Muscle layer of duodenum (tissue), 2 donors: Measurements from ENCODE around the gene TRIM44.

ENCODE experiments used
- H3K27ac ChIP-seq: one replicate; pipeline ENCODE4 v1.7.0; 2013; ENCODE audit warnings: mild to moderate bottlenecking, low read length
- H3K27me3 ChIP-seq: one replicate; pipeline ENCODE4 v1.7.0; 2013; ENCODE audit warnings: low read depth, mild to moderate bottlenecking, control low read depth, low read length
- H3K36me3 ChIP-seq, 2 donors: one replicate each; pipeline ENCODE4 v1.7.0; 2013; ENCODE audit warnings: low read length in 2 of 2, control low read depth in 1 of 2, mild to moderate bottlenecking in 1 of 2; ENCODE audit not compliant: insufficient read depth in 2 of 2, control insufficient read depth in 1 of 2
- H3K4me1 ChIP-seq, 2 donors: one replicate each; pipeline ENCODE4 v1.7.0; 2013; ENCODE audit warnings: low read length in 2 of 2, mild to moderate bottlenecking in 2 of 2, control low read depth in 1 of 2, moderate library complexity in 1 of 2; ENCODE audit not compliant: insufficient read depth in 2 of 2, control insufficient read depth in 1 of 2
- H3K4me3 ChIP-seq, 2 donors: one replicate each; pipeline ENCODE4 v1.7.0; 2013; ENCODE audit warnings: low read length in 2 of 2, low read depth in 1 of 2, mild to moderate bottlenecking in 1 of 2
- H3K9me3 ChIP-seq, 2 donors: one replicate each; pipeline ENCODE4 v1.7.0; 2013; ENCODE audit warnings: low read length in 2 of 2, control low read depth in 1 of 2, mild to moderate bottlenecking in 1 of 2; ENCODE audit not compliant: control insufficient read depth in 1 of 2
- donor health status: healthy.

Gene TRIM44

GRCh38 chr11:35621620-35622019 lies 41.0 kb upstream of the TRIM44 start:
- H3K27me3 ChIP-seq = peaks cover 17% of the 10 kb centered on the region
- no peaks in the 10 kb centered on the region for H3K36me3 ChIP-seq
- peaks cover 0 to 31% of the 10 kb centered on the region in 2 donors for H3K4me1 ChIP-seq
- H3K27ac ChIP-seq = no peak overlapping the region
- H3K9me3 ChIP-seq = no peaks in the 10 kb centered on the region
- H3K4me3 ChIP-seq = no peak overlapping the region

- H3K27ac ChIP-seq = no peak overlapping the region
- no peaks in the 10 kb centered on the region for H3K9me3 ChIP-seq
- H3K4me1 ChIP-seq = peaks cover 0 to 31% of the 10 kb centered on the region in 2 donors
- H3K36me3 ChIP-seq = no peaks in the 10 kb centered on the region
- no peak overlapping the region for H3K4me3 ChIP-seq
- H3K27me3 ChIP-seq = peaks cover 17% of the 10 kb centered on the region
Observed at GRCh38 chr11:35622070-35622469, 40.5 kb upstream of the TRIM44 start.

GRCh38 chr11:35623621-35624168 lies 38.9 kb upstream of the TRIM44 start:
- peaks cover 17% of the 10 kb centered on the region for H3K27me3 ChIP-seq
- H3K9me3 ChIP-seq = no peaks in the 10 kb centered on the region
- H3K27ac ChIP-seq = no peak overlapping the region
- peaks cover 0 to 26% of the 10 kb centered on the region in 2 donors for H3K4me1 ChIP-seq
- no peaks in the 10 kb centered on the region for H3K36me3 ChIP-seq
- no peak overlapping the region for H3K4me3 ChIP-seq

- no peaks in the 10 kb centered on the region for H3K9me3 ChIP-seq
- H3K27ac ChIP-seq = no peak overlapping the region
- H3K4me3 ChIP-seq = no peak overlapping the region
- H3K4me1 ChIP-seq = peaks cover 0 to 20% of the 10 kb centered on the region in 2 donors
- H3K36me3 ChIP-seq = no peaks in the 10 kb centered on the region
- H3K27me3 ChIP-seq = peaks cover 17% of the 10 kb centered on the region
Observed at GRCh38 chr11:35624316-35624715, 38.3 kb upstream of the TRIM44 start.

- Histone ChIP-seq H3K4me1 (peaks cover 0 to 15% of the 10 kb centered on the region in 2 donors), H3K4me3 (no peak overlapping the region), H3K9me3 (no peaks in the 10 kb centered on the region), H3K36me3 (no peaks in the 10 kb centered on the region), H3K27ac (no peak overlapping the region), H3K27me3 (peaks cover 17% of the 10 kb centered on the region)
Observed at GRCh38 chr11:35624781-35625180, 37.8 kb upstream of the TRIM44 start.

- H3K36me3 ChIP-seq = no peaks in the 10 kb centered on the region
- peaks cover 0 to 7% of the 10 kb centered on the region in 2 donors for H3K4me1 ChIP-seq
- no peak overlapping the region for H3K4me3 ChIP-seq
- no peak overlapping the region for H3K27ac ChIP-seq
- no peaks in the 10 kb centered on the region for H3K9me3 ChIP-seq
- H3K27me3 ChIP-seq = peaks cover 9% of the 10 kb centered on the region
Observed at GRCh38 chr11:35626501-35626900, 36.1 kb upstream of the TRIM44 start.

- no peaks in the 10 kb centered on the region for H3K36me3 ChIP-seq
- H3K4me3 ChIP-seq = no peak overlapping the region
- H3K4me1 ChIP-seq = no peaks in the 10 kb centered on the region
- H3K27me3 ChIP-seq = no peaks in the 10 kb centered on the region
- no peaks in the 10 kb centered on the region for H3K9me3 ChIP-seq
- no peak overlapping the region for H3K27ac ChIP-seq
Observed at GRCh38 chr11:35629511-35629910, 33.1 kb upstream of the TRIM44 start.

GRCh38 chr11:35629914-35630313 lies 32.7 kb upstream of the TRIM44 start:
- no peak overlapping the region for H3K4me3 ChIP-seq
- H3K9me3 ChIP-seq = no peaks in the 10 kb centered on the region
- no peaks in the 10 kb centered on the region for H3K27me3 ChIP-seq
- H3K4me1 ChIP-seq = no peaks in the 10 kb centered on the region
- no peak overlapping the region for H3K27ac ChIP-seq
- H3K36me3 ChIP-seq = no peaks in the 10 kb centered on the region

GRCh38 chr11:35631891-35632290 lies 30.7 kb upstream of the TRIM44 start:
- no peaks in the 10 kb centered on the region for H3K36me3 ChIP-seq
- no peaks in the 10 kb centered on the region for H3K27me3 ChIP-seq
- H3K27ac ChIP-seq = no peak overlapping the region

GRCh38 chr11:35632301-35632700 lies 30.3 kb upstream of the TRIM44 start:
- Histone ChIP-seq H3K36me3 (no peaks in the 10 kb centered on the region), H3K4me3 (no peak overlapping the region), H3K27ac (no peak overlapping the region), H3K9me3 (no peaks in the 10 kb centered on the region), H3K4me1 (no peaks in the 10 kb centered on the region), H3K27me3 (no peaks in the 10 kb centered on the region)

More at GRCh38 chr11:35631891-35632290, 30.7 kb upstream of the TRIM44 start:
- Histone ChIP-seq H3K4me1 (no peaks in the 10 kb centered on the region), H3K9me3 (no peaks in the 10 kb centered on the region), H3K4me3 (no peak overlapping the region)

GRCh38 chr11:35633827-35634423 lies 28.6 kb upstream of the TRIM44 start:
- Histone ChIP-seq H3K27ac (no peak overlapping the region), H3K4me1 (no peaks in the 10 kb centered on the region), H3K36me3 (no peaks in the 10 kb centered on the region), H3K4me3 (no peak overlapping the region), H3K9me3 (no peaks in the 10 kb centered on the region), H3K27me3 (no peaks in the 10 kb centered on the region)

GRCh38 chr11:35635933-35636332 lies 26.6 kb upstream of the TRIM44 start:
- Histone ChIP-seq H3K27ac (no peak overlapping the region), H3K36me3 (no peaks in the 10 kb centered on the region), H3K27me3 (no peaks in the 10 kb centered on the region), H3K4me3 (no peak overlapping the region), H3K9me3 (no peaks in the 10 kb centered on the region), H3K4me1 (no peaks in the 10 kb centered on the region)
